NCI-H82 (cell line): ENCODE results near the gene TEX30.
A peak's percentile ranks its signal among the peaks of the same experiment; 100 is the strongest.

Experiments
- DNase-seq: peaks from one replicate; lab custom pipeline; 2025; lab: John Stamatoyannopoulos, UW

Gene TEX30

DNA sequence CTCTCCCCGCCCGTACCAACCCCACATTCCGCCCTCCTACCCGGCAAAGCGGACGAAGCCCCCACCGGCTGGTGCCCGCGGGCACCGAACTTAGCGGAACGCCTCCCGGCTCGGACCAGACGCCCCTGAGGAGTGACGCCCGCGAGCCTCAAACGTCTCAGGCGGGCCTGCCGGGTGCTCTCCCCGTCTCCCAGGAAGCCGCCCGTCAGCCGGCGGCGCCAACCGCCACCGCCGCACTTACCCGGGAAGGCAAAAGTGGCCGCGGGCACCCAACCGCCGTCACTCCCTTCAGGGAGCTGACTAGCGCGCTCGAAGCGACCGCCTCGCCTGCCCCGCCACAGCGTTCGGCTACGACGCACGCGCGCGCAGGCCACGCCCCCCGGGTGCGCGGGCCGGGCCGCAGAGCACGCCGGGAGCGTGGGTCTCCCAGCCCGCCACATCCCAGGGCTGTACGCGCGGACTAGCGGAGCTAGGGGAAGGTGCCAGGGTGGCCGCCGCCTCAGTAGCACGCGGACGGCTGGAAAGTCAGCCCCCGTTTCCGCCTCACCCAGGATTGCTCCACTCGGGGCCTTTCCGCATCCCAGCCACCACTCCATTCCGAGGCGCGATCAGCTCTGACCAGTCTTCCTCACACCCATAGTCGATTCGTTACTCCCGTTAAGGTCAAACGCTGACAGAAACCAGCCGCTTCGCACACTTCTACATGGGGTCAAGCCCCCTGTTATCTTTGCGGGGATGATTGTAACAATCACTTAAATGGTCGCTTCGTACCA is at the start of gene TEX30:
Gene TEX30 (minus strand): TSS at position 346 of the 773 bp plus-strand sequence. CDS start 3,760 bp downstream, outside the sequence.
- DNase-seq = peak; percentile 80

DNA sequence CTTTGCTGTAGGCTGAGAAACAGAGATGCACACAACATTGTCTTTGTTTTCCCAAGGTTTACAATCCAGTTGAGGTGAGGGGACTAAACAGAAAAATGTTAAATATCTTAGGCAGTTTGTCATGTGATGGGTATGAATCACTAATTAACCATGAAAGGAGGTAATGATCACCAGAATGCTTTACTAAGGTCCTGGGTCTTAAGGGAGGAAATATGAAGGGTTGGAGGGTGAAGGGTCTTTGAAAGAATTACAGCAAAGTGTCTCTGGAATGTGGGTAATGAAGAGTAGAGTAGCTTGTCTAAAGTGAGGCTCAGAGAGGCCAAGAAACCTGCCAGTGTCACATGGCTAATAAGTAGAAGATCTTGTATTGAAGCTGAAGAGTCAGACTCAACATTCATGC is 44.3 kb upstream of the TEX30 start:
- DNase-seq = no peak

- DNase-seq = peak; percentile 30
Measured at GRCh38 chr13:102817241-102817640, 43.7 kb upstream of the TEX30 start.

- no peak for DNase-seq
Measured at GRCh38 chr13:102816708-102817107, 43.1 kb upstream of the TEX30 start.

DNA sequence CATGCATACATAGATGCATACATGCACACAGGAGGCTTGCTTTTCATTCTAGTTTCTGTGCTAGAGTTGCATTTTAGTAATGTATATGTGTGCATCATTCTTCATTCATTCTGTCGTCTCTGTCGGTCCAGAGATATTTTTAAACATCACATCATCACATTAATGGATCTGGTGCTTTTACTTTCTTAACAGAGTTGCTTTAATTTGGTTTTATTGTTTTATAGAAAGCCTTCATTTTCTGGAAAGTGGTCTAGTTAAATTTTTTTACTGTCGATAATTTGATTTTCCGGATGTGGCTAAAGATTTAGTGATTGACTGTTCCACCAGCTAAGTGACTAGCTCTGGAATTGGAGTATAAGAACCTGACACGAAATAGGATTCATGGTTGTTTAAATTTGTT is 42.2 kb upstream of the TEX30 start:
- DNase-seq = no peak

GRCh38 chr13:102814793-102815192 is 41.2 kb upstream of the TEX30 start:
- no peak for DNase-seq

GRCh38 chr13:102814025-102814607 is 40.5 kb upstream of the TEX30 start:
- DNase-seq = no peak

DNA sequence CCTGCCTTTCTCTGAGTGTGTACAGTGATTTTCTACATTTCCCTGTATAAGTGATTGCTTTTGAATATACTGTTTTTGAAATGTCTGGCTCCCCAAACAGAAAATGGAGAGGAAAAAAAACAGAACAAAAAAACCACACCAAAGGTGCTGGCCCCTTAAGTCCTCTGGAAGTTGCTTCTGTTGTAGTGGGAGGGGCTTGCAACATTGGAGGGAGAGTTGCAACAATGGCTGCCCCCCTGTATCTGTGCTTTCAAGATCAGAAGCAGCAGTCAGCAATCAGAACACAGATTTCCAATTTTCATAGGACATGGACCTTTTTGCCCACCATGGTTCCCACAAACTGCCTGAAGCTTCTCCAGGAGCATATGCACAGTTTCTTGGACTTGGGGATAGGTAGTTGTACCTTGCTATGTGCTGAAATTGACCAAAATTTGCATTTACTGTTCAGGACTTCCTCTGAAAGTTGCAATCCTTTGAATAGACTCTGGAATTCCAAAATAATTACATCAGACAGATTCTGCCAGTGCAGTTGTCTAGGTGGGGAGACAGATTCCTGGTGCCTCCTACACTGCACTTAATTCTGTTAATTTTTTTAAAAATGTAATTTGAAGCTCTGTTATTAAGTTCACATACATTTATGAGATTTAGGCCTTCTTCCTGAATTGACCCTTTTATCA is 39.2 kb upstream of the TEX30 start:
- DNase-seq = no peak

- no peak for DNase-seq
Measured at GRCh38 chr13:102807699-102808098, 34.1 kb upstream of the TEX30 start.

GRCh38 chr13:102805680-102806079 is 32.1 kb upstream of the TEX30 start:
- DNase-seq = no peak

DNA sequence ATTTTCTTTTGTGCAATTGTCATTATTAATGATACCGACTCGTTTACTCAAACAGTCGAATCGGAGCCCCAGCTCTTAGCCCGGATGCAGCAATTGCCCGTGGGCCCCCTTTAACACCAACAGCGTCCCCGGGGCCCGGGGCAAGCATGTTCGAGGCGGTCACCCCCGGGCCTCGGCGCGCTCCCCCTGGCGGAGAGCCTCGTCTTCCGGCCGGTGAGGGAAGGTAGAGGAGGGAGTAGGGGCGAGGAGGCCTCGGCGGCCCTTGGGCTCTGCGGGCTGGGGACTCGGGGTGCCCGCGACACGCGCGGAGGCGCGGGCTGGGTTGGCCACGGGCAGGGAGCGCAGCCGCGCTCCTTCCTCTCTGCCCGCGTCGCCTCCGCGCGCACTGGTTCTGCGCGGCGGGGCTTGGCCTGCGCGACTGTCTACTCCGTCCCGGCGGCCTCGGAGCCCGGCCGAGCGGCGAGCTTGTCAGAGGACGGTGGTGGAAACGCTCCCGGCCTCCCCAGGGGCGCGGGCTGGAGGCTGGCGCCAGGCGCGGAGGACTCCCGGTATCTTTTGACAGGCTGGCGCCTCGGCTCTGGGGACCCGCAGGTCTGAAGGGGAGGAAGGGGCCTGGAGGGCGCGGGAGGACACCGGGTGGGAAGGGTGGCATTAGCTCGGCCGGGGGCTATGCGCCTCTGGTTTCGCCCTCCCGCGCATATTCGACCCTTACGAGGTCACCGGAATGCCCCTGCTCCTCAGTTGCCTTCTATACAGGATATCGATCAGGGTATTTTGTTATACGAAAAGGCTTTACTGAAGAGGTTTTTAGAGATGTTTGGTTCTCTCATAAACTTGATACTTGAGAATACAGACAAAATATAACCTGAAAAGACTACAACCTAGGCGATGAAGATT is 26.8 kb upstream of the TEX30 start:
- peak; percentile 89 for DNase-seq

DNA sequence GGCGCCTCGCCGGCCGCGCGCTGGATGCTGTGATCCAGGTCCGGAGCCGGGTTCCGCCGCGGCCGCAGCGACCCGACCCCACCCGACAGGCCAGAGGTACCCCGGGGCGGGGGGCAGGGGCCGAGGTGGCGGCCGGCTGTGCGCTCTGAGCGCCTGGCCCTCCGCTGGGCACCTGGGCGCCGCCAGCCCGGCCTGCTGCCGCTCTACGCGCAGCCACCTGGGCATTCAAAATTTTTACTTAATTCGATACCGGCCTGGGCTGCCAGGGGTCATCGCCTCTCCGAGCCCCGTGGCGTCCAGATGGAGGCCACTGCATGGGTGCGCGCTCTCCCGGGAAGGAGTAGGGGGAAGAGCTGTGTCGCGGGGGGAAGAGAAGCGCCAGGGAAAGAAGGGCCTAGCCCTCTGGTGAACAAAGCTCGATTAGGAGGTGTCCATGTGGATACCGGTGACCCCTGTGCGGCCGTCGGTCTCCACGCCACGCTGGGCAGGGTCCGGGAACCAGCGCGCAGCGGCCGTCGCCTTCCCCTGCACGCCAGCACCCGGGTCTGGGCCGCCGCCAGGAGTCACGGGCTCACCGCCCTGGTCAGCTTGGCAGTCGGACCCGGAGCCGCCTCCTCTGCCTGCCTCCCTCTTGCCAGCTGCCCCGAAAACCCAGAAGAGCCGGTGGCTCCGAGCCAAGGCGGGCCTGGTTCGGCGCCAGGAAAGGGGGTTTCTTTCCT is 26.0 kb upstream of the TEX30 start:
- peak; percentile 62 for DNase-seq

DNA sequence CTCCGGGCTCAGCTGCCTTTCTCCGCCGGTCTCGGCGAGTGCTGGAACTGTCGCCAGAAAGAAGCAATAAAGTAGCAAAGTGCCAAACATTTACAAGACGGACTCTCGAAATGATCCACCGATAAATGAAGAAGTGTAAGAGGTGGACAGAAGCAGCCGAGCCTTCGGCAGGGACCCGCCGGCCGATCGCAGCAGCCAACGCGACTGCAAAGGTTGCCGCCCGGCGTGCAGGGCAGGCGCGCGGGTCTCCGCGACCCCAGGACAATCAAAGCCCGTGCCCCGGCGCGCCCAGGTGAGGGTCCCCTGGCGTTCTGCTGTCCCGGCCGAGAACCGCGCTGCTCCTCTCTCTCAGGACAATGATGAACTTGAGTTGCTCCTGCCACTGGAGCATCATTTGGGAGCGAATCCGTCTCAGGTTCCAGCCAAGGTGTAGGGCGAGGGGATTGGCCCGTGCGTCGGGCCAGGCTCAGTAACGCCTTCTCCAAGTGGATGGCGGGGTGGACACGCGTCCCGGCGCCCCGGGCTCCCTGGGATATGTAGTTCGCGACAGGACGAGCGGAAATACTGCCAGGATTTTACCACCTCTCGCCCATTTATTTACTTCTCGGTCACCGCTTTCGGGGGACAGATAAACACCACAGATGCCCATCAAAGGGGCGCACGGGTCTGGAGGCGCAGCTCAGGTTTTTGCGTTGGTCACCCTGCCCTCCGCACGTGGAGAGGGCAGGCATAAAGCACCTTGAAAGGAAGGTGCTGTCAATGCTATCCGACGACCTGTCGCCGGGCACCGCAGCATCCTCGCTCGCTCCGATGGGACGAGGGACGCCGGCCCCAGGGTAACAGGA is 25.2 kb upstream of the TEX30 start, which contains the start of the genes BIVM and POGLUT2:
Gene BIVM (plus strand): TSS at position 539 of the 845 bp plus-strand sequence. CDS start 8,149 bp downstream, outside the sequence.
Gene POGLUT2 (minus strand): TSS at position 396 of the 845 bp plus-strand sequence. CDS start 306 bp downstream, at position 90.
- DNase-seq = peak; percentile 98

- DNase-seq = no peak
Measured at GRCh38 chr13:102793611-102794355, 20.2 kb upstream of the TEX30 start.

DNA sequence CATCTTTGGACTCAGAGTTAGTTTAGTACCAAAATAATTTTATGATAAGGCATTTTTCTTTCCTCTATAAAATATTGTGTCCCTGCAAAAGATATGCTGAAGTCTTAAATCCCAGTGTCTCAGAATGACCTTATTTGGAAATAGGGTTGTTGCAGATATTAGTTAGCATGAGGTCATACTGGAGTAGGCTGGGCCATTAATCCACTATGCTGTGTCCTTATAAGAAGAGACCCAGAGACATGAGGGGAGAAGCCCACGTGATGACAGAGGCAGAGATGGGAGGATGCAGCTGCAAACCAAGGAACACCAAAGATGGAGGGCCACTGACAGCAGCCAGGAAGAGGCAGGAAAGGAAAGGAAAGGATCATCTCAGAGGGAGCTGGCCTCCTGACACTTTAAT is 18.8 kb upstream of the TEX30 start:
- DNase-seq = no peak

DNA sequence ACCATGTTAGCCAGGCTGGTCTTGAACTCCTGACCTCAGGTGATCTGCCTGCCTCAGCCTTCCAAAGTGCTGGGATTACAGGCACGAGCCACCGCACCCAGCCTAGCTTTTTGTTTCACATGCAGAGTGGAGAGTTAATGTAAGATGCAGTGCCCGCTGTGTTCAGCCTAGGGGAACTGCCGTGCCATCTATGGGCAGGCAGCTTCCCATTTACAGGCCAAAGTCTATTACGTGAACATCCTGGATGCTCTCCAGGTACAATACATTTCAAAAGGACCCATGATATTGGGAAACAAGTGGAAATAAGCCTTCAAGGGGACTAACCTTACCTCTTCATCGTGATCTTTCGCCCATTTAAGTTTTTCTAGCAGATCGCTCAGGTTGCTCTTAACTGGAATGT is 15.1 kb upstream of the TEX30 start:
- no peak for DNase-seq

DNA sequence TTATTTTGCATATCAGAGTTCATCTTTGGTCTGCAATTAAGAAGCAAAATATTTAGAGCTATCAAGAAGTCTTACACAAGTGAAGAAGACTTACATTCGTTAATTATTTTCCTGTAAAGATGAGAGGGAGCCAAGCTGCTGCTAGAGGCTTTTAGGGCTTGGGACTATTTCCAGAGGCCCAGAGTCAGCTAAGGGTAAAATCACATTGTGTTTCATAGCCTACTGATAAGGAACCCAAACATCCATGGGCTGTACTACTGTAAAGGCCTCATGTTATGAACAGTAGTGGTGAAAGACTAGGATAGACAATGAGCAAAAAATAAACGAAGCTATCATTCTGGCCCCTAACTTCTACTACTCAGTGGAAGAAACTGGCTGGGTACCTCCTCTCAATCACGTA is 10.9 kb upstream of the TEX30 start:
- no peak for DNase-seq

- no peak for DNase-seq
Measured at GRCh38 chr13:102781591-102781990, 8.0 kb upstream of the TEX30 start.

GRCh38 chr13:102780656-102781055 is 7.1 kb upstream of the TEX30 start:
- peak; percentile 33 for DNase-seq
